CD4-positive, alpha-beta T cell treated with Interleukin-21 for 1 hour (primary cell): ENCODE measurements around the gene MUC2.

Experiments used
- DNase-seq: peaks from one replicate; pipeline ENCODE4 v3.0.0-alpha.2; 2020

Gene MUC2

DNA sequence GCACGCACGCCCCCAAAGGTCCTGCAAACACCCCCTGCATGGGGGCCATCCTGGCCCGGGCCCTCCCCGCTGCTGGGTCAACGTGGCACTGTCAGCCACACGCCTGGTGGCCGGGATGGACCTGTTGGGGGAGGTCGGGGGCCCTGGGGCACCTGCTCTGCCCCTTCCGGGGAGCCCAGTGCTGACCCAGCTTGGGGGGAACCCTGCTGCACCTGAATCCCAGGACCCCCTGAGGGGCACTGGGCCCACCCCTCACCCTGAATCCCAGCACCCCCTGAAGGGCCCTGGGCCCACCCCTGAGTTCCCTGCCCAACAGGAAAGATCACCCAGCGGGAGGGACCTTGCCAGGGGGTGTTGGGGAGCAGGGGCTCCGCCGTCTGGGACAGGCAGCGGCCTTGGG, 37.7 kb upstream of the MUC2 start:
- DNase-seq = no peak

- DNase-seq = no peak
These were observed 37.1 kb upstream of the MUC2 start for GRCh38 chr11:1037506-1038055.

DNA sequence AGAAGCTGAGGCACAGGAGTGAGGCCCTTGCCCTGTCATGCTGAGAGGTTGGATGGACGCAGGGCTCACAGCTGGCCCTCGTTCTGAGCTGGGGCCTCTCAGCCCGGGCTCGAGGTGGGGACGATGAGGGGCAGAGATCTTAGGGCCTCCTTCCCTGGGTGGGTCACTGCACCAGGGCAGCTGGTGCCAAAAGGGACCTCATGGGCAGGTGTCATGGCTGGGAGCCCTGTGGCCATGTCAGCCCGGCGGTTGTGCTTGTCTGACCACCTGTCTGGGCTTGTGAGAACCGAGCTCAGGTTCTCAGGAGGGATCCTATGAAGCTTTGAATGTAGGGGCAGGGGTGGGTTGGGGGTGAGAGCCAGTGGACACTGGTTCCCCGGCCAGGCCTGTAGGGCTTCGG, 36.3 kb upstream of the MUC2 start:
- DNase-seq = no peak

DNA sequence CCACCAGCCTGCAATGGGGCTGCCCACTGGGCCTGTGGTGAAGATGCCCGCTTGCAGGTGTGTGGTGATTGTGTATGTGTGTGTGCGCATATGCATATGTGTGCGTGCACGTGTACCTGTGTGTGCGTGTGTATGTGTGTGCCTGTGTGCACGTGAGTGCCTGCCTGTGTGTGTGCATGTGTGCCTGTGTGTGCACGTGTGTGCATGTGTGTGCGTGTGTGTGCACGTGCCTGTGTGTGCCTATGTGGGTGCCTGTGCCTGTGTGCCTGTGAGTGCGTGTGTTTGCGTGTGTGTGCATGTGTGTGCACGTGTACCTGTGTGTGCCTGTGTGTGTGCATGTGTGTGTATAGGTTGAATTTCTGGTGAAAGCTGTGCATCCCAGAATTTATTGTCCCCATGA, 35.8 kb upstream of the MUC2 start:
- DNase-seq = no peak

- DNase-seq = no peak
These were observed 34.9 kb upstream of the MUC2 start for GRCh38 chr11:1039481-1040427.

DNA sequence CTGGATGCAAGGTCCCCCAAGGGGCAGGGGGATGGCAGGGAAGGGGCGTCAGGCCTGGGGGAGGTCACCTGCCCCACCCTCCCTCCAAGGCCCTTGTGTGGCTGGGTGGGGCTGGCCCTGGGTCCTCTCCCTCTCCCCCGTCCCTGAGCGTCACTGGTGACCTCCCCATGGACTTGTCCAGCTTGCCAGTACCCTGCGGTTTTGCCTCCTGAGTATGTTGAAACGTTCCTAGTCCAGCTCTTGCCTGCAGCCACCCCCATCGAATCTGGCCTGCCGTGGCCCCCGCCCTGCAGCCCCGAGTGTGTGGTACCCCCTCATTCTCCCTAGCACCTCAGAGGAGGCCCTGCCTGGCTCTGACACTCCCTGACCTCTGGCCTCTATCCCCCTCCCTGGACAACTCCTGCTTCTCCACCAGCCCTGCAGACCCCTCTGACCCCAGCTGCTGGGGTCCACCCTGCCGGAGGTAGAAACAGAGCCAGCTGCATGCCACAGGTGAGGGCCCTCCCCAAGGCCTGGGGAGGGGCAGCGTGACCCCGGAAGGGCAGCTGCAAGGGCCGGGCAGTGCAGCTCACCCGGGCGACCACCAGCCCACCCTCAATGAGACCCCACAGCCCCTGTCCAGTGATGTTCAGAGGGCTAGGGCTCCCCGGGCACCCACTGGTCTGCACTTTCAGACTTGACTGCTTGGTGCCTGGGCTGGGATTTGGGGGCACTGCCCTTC, 34.1 kb upstream of the MUC2 start:
- no peak for DNase-seq

DNA sequence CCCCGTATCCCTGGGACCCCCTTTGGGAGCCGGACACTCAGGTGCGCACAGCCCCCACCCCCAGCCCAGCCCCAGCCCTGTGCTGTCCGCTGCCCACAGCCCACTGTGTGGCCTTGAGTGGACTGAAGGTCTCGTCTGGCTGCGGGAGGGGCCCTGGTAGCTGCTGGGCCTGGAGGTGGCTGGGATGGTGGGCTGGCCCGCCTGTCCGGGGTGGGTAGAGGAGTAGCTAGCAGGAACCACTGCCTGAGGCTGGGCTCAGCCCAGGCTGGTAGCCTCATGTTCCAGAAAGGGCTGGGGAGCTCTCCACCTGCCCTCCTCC, 33.6 kb upstream of the MUC2 start:
- no peak for DNase-seq

- DNase-seq = no peak
These were observed 33.2 kb upstream of the MUC2 start for GRCh38 chr11:1041471-1041870.

DNA sequence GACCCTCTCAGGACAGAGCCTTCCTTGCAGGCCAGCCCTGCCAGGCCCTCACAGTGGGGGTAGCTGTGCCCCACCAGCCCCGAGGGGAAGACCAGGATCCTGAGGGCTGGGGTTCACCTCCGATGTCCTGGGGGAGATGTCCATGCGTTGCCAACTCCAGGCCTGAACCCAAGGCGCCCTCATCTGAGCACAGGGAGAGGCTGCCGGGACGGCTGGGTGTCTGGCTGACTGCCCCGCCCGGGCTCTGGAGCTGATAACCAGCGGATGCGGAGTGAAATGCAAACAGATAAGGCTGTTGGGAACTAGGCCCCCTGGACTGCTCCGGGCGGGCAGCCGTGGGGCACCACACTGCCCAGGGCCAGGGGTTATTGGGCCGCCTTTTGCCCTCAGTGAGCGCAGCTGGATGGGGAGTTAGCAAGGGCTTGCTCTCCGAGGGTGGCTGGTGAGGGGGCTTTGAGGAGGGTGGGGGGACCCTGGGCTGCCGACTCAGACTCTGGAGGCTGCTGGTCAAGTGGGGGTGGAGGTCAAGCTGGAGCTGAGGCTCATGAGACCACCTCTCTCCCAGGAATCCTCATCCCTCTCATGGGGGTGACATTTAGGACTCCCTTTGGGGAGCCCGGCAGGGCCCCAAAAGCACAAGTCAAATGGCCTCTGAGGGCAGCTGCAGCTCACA, 32.6 kb upstream of the MUC2 start:
- no peak for DNase-seq

DNA sequence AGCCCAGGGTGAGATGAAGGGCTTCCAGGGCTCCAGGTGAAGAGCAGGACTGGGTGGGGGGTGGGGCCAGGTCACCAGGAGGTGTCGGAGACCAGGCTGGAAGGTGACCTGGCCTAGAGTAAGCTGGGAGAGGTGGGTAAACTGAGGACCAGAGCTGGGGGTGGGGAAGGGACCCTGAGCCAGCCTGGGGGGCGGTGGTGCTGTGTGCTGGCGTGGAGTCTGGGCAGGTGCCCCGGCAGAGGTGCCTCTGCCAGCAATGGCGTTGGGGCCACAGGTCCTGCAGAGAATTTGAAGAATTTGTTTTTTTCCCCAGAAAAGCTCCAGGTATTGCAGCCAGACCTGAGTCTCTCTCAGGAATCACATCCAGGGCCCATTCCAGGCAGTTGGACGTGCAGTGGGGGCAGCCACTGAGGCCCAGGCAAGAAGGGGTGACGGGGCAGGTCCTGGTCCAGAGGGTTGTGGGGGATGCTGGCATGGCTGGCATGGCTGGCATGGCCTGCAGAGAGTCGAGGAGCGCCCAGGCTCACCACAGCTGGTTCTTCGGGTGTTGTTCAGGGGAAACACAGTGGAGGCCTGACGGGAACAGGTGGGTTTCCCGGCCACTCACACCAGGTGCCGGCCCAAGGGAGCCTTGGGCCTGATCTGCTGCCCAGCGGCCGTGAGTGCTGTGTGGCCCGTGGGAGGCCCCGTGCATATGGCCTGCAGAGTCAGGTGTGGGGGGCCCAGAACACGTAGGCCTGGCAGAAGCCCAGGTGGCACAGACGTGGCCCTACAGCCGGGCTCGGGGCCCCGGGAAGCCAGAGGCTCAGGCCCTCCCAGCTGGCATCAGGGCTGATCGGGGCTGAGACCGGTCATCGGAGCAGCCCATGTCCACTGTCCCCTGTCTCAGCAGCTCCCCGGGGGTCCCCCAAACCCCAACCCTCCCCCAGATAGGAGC, 31.8 kb upstream of the MUC2 start:
- DNase-seq = no peak

- no peak for DNase-seq
These were observed 31.0 kb upstream of the MUC2 start for GRCh38 chr11:1043563-1044096.

- no peak for DNase-seq
These were observed 30.5 kb upstream of the MUC2 start for GRCh38 chr11:1044160-1044559.

DNA sequence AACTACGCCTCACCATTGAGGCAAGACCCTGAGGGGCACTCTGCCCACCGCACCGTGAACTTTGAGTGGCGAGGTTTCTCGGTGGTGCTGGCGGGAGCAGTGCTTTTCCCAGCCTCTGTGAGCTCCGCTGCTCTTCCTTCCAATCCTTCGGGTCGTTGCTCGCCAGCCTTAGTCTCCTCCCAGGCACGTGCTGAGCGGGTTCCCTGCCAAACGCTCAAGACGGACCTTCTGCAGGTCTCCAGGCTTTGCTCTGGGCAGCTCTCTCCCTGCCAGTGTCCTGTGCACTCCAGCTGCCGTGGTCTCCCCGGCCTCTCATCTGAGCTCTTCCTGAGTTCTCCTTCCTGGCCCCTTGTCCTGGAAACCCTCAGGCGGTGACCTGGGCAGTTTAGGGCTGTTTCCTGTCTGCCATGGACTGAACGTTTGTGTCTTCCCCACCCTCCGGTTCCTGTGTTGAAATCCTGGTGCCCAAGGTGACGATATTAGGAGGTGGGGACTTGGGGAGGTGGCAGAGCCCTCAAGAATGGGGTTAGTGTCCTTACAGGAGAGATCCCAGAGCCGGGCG, 27.0 kb upstream of the MUC2 start:
- no peak for DNase-seq

DNA sequence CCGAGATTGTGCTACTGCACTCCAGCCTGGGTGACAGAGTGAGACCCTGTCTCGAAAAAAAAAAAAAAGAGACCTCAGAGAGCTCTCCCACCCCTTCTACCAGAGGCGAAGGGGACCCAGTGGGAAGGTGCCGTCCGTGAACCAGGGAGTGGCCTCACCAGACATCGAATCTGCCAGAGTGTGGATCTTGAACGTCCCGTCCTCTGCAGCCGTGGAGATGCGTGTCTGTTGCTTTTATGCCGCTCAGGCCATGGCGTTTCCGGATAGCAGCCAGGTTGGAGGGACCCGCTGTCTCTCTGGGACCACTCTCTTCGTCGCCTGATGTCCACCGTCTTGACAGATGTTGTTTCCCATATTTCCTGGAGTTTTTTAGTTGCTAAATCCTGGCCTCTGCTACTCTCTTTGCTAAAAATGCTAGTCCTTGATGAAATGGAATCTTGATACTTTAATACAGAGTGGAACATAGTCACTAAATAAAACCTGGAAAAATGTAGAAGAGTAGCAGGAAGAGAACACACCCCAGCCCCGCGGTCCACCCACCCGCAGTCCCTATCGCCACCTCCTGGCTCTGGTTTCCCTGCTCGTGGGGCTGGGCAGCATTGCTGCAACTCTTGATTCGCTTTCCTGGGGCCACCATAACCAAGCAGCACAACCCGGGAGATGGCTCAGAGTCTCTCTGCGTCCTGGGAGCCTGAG, 26.2 kb upstream of the MUC2 start:
- DNase-seq = no peak

GRCh38 chr11:1049071-1049405, 25.6 kb upstream of the MUC2 start:
- no peak for DNase-seq

DNA sequence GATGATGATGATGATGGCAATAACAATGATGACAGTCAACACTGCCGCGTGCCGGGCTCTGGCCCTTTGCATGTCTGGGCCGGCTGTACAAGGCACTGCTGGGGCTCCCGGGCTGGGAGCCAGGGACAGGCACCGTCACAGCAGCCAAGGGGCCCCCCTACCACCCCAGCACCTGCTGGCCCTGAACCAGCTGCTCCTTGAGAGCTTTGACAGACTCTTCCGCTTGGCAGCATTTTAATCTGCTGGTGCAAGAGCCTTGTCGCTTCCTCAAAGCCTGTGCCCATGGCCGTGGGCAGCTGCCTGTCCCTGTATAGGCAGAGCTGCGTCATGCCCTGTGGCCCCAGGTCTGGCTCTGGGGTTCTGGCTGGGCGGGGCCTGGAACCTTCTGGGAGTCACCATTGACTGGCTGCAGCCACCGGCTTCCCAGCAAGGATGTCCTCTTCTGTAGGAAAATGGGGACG, 25.2 kb upstream of the MUC2 start:
- no peak for DNase-seq

DNA sequence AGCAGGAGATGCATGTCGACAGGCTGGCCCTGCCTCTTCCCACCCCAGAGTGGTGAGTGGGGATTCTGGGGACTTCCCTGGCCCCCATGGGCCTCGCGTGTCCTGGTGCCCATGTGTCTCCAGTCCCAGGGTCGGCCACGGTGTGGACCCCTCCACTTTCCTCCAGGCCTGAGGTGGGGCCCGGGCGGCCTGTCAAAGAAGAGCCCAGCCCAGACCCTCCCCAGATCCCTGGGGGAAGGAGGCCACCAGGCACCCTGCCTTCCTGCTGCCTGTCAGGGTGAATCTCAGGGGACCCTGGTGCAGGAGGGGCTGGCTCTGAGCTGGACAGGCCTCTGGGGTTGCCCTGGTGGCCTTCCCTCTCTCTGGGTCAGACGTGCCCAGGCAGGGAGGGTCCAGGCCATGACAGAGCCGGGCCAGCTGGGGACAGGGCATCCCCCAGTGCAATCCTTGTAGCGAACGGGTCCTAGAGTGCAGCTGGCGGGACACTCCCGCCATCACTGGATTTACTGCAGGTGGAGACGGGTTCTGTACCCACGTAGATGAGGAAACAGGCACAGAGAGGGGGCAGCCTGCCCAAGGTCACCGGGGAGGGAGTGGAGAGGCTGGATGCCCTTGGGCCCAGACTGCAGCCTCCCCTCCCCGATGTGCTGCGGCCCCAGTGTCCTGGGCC, 24.6 kb upstream of the MUC2 start:
- no peak for DNase-seq

DNA sequence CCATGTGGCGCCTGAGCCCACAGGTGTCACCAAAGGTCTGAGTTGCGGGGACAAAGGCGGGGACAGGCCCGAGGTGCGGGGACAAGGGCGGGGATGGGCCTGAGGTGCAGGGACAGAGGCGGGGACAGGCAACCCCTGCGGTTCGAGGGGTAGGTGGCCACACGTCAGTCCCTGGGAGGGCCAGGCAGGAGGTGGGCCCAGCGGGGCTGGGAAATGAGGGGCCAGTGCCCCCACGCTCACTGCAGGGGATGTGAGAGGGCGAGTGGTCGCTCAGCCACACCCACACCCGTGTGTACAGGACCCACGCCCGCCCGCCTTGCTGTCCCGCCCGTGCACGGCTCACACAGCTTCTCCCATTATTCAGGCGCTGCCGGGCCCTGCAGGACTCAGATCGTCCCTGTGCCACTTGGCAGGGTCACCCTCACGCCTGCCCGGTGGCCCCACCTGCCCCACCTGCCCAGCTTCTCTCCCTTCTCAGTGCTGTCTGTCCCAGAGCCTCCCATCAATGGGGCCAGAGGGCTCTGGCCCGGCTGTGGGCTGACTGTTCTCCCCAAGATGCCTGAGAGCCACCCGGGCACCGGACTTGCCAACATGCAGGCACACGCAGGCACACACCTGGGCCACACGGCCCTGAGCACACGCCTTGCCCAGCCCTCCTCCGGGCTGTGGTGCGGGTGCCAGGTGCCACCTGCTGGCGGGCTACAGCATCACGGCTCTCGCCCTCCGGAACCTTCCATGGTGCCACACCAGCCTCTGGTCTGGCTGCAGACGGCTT, 23.9 kb upstream of the MUC2 start:
- DNase-seq = peak; percentile 77

DNA sequence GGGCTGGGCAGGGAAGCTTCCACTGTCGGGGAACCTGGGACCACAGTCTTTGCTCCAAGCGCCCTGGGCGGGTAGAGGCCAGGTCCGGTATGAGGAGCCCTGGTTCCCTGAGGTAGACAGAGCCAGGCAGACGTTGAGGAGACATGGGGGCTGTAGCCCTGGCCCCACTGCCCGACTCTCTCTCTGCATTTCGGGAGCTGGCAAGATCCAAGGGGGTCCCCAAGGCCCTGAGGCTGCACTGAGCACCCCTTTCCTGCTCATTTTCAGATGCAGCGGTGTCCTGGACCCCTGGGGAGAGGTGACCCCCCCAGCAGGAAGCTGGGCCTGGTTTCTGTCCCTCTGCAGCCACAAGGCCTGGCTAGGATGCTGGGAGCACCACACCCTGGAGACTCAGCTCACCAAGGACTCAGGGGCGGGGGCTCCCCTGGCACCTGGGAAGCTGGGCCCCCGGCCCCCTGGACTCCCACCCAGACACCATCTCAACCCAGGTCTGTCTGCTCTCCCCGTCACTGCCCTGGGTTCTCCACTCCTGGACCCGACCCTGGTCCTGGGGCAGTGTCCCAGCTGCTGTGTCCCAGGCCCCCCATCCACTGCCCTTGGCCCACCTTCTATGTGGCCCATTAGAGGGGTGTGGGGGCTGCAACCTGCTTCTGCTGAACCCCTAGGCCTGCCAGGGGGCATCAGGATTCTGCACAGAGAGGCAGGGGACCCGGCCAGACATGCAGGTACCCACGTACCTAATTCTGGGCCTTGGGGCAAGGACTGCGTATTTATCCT, 23.1 kb upstream of the MUC2 start:
- no peak for DNase-seq
